GM19452 (cell line): Measurements from ENCODE around the gene CA14.
"Not testable (repeated sequence)": the region's sequence is repeated elsewhere in the genome, so short reads cannot be mapped to it uniquely, and the experiment has no call there.

Experiments used
- ATAC-seq: cut with Tn5 transposase; IDR thresholded peaks from one replicate; pipeline ENCODE4 v1.9.1; 2021; ENCODE audit not compliant: unreplicated experiment

Gene CA14

DNA sequence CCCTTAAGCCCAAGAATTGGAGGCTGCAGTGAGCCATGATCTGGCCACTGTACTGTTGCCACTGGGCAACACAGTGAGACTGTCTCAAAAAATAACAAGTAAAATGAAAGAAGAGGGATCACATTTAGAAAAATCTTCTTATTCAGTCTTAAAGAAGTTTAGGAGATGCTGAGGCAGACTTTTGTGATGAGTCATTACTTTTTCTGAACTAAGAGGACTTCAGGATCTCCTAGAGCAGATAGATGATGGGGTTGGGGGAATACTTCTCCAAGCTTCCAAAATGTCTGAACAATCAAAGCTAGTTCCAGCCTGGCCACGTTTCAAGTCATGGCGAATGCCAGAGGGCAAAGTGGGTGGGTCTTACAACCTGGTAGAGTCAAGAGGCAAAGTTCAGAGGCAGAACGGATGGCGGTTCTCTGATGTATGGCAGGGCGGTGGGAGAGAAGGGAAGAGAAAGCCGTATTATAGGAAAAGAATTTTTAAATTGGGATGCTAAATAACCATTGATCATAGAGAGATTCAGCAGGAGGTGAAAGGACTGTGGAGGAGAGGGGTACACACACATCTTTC, 22.6 kb downstream of the CA14 start:
- no peak for ATAC-seq

GRCh38 chr1:150281221-150281757, 23.7 kb downstream of the CA14 start:
- ATAC-seq, result no peak

DNA sequence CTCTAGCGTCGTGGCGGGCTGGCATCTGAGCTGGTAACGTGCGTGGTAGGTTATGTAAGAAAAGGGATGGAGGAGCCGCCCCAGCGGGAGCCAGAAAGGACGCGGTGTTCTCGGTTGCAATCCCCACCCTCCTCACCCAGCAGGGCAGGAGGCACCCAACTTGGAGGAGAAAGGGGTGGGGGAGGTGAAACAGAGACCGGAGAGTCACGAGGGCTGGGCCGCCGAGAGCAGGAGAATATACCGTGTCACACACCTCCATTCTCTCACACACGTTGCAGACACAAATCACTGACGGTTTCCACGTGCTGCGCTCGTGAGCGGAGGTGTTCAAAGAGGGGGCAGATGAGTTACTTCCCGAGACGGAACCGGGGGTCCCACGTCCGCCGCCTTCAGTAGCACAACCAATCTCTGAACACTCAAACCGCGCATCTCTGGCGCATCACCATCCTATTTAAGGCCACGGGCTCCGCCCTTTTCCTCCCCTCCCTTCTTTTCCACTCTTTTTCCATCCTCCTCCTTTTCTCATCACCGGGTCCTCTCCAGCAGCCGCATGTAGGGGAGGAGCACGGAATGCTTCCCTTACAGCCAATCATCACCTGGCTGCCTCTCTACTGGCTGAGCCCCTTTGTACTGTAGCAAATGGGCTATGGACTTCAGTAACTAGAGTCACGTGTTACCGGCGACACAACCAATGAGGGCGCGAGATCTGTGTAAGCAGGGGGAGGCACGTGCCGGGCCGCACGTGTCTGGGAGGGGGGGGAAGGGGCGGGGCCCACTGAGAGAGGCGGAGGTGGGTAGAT, 24.4 kb downstream of the CA14 start, which contains the start of gene CIART:
Gene CIART, plus strand, starts transcription at position 797 of the 800 bp plus-strand sequence. CDS start 714 bp downstream, outside the sequence.
- ATAC-seq, result peak; percentile 92

DNA sequence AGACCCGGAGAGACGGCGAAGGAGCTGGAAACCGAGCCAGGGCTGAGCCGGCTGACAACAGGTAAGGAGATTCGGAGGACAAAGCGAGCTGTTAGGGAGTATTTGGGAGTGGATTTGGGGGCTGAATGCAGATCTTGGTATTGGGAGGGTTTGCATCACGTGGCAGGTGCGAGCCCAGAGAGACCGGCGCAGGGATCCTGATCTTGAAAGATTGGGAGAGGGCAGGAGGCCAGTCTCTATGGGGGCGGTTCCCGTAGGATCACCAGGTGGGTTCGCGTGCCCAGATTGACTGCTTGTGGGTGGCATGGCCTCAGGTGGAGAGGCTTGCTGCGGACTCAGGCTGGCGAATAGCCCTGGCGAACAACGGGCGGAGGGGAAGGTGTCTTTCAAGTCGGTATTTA, 25.0 kb downstream of the CA14 start:
- no peak for ATAC-seq

DNA sequence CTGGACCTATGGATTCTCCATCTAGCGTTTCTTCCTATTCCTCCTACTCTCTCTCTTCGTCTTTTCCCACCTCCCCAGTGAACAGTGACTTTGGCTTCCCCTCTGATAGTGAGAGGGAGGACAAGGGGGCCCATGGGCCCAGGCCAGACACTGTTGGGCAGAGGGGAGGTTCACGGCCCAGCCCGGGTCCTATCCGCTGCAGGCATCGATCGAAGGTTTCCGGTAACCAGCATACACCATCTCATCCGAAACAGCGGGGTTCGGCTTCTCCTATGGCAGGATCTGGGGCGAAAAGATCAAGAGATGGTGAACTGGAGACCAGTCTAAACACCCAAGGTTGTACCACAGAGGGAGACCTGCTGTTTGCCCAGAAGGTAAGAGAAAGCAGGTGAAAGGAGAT, 25.7 kb downstream of the CA14 start:
- no peak for ATAC-seq

DNA sequence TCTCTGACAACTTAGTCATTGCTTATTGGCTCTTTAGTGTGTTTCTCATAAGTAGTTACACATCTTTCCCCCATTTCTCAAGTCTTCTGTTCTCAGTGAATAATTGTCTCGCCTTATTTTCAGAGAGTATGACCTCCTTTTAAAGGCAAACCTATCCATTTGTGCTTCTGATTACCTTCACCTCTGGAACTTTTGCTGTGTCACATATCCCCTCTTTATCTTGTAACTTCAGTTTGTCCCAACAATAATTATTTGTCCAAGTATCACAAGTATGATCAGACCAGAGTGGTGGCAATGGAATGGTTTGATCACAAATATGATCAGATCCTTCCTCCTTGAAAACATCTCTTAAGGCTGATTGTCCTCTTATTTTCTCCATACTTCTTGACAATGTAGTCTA, 30.8 kb downstream of the CA14 start:
- ATAC-seq, result no peak

DNA sequence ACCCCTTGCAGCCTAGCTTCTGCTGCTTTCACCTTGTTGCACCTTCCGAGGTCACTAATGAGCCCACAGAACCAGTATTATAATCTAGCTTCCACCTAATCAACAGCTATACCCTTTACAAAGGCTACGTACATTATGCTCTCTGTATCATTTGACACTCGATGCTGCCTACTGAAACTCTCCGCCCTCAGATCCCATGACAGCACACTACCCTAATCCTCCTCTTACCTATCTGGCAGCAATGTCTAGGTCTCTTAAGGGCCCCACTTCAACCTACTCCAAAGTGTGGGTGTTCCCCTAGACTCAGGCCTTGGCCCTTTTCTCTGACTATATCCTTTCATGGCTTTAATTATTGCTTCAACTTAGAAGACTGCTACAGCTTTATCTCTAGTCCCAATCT, 31.2 kb downstream of the CA14 start:
- ATAC-seq, result no peak

GRCh38 chr1:150293433-150294253, 36.1 kb downstream of the CA14 start, which contains the start of gene MRPS21:
MRPS21 (plus strand) TSS chr1:150293861; CDS start chr1:150294367, 506 bp downstream.
- ATAC-seq, result peak; percentile 95

DNA sequence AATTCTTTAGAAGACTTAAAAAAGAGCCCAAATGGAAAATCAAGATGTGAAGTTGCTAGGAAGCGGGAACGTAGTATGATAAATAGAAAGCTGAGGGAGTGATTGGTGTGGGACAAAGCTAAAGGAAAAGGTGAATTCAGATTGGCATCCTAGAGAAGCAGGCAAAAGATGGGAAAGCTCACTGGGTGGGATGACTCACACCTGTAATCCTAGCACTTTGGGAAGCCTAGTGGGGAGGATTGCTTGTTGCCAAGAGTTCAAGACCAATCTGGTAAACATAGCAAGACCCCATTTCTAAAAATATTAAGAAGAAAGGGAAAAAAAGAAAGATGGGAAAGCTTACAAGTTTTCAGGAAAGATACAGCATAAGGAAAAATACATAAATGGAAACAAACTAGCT, 37.9 kb downstream of the CA14 start:
- ATAC-seq, result no peak

DNA sequence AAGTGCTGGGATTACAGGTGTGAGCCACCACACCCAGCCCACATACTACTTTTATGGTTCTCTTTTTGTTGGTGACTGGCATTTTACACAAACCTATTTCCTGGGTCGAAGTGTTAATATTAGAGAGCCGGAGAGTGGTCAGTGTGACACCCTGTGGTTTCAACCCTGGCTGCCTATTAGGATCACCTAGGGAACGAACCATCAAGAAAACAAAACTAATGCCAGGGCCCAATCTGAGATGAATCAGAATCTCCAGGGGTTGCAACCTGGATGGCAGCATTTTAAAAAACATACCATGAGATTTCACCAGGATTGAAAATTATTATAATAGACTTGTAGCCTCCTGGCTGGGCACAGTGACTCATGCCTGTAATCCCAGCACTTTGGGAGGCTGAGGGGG, 42.1 kb downstream of the CA14 start:
- ATAC-seq, result no peak

DNA sequence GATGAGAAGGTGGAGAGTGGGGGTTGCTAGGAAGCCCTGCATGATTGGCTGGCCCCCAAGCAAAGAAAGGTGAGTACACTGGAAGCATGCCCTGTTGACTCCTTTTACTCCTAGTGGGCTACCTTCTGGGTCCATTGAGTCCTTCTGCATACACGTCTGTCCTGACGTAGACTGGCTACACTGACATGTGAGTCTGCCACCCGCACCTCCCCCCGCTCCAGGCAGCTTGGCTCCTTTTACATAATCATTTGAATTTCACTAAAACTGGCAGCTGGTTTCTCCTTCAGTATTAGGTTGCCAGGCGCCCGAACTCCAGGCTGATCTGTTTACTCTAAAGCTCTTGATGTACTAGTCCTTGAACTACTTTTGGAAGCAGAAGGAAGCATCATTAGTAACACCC, 44.8 kb downstream of the CA14 start:
- ATAC-seq, result no peak

DNA sequence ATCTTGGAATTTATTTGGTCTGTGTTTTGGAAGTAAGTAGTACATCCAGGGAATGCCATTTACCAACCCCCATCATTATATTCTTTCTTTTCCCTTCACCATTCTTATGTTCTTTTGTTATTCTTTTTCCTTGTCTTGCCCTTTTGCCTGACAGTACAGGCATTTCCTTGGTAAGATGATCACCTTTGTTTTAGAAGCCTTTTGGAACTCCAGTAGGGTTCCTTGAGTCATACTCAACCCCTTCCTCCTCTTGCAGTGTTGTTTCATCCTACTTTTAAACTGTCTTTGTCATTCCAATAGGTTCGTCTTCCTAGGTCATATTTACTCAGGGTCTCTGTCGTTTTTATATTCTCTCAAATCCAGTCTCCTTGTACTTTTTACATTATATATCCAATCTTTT, 45.3 kb downstream of the CA14 start:
- no peak for ATAC-seq

GRCh38 chr1:150308585-150308984, 51.0 kb downstream of the CA14 start:
- not testable (repeated sequence) for ATAC-seq

- ATAC-seq, result no peak
Observed at GRCh38 chr1:150309758-150310508, 52.4 kb downstream of the CA14 start.

GRCh38 chr1:150311762-150312161, 54.2 kb downstream of the CA14 start:
- no peak for ATAC-seq
